PC-9 (cell line): ENCODE results near the gene CELF2. TPM values are rescaled to one million over a fixed set of nuclear protein-coding genes. Genes with fewer than 3 reads are reported as not detected.

Experiments used
- BruUV-seq: library from RNA; stranded (reverse); fragments of 400-500 nt; replicated peaks from 2 replicates; lab custom pipeline; 2021; lab: Mats Ljungman, UMichigan
- CTCF ChIA-PET: fragments of 300-600 bp; sonication (Branson Sonifier 250); formaldehyde crosslinking; loops from one replicate; lab custom pipeline; 2022; ENCODE audit warnings: antibody characterized with exemption; lab: Charles Lee
- POLR2A ChIA-PET: fragments of 300-600 bp; sonication (Branson Sonifier 250); formaldehyde crosslinking; loops from one replicate; lab custom pipeline; 2022; ENCODE audit warnings: antibody characterized with exemption; ENCODE audit not compliant: unreplicated experiment; lab: Charles Lee
- DNase-seq, 2 experiments: peaks; one replicate each; pipeline versions ENCODE4 v3.0.0 to v3.0.0-alpha.2; 2015 to 2022; ENCODE audit warnings: mixed read lengths in 1 of 2
- H2AFZ ChIP-seq: fragments of 200-600 bp; sonication (generic); 2 replicates; pipeline ENCODE4 v1.8.1; 2017; ENCODE audit warnings: antibody characterized with exemption
- H3F3A ChIP-seq: fragments of 200-600 bp; sonication (generic); 2 replicates; pipeline ENCODE4 v1.8.1; 2017; ENCODE audit warnings: antibody characterized with exemption, mild to moderate bottlenecking, low read depth; ENCODE audit not compliant: insufficient read depth
- H3K27ac ChIP-seq: fragments of 200-600 bp; sonication (generic); 2 replicates; pipeline ENCODE4 v1.6.1; 2016; ENCODE audit warnings: mixed run types
- H3K27me3 ChIP-seq: fragments of 200-600 bp; sonication (generic); 2 replicates; pipeline ENCODE4 v1.6.1; 2016; ENCODE audit warnings: low read depth, mixed run types; ENCODE audit not compliant: insufficient read depth
- H3K36me3 ChIP-seq: fragments of 200-600 bp; sonication (generic); 2 replicates; pipeline ENCODE4 v1.6.1; 2016; ENCODE audit warnings: low read depth, mixed run types
- H3K4me1 ChIP-seq: fragments of 200-600 bp; sonication (generic); replicated peaks from 2 replicates; pipeline ENCODE4 v1.6.1; 2016; ENCODE audit warnings: mixed run types; ENCODE audit not compliant: insufficient read depth
- H3K4me2 ChIP-seq: fragments of 200-600 bp; sonication (generic); 2 replicates; pipeline ENCODE4 v1.6.1; 2017; ENCODE audit warnings: mixed run types
- H3K4me3 ChIP-seq: fragments of 200-600 bp; sonication (generic); 2 replicates; pipeline ENCODE4 v1.6.1; 2016; ENCODE audit warnings: mixed run types
- H3K79me2 ChIP-seq: fragments of 200-600 bp; sonication (generic); 2 replicates; pipeline ENCODE4 v1.6.1; 2017; ENCODE audit warnings: low read depth, mixed run types
- H3K9me2 ChIP-seq: fragments of 200-600 bp; sonication (generic); 2 replicates; pipeline ENCODE4 v1.8.1; 2017; ENCODE audit warnings: mild to moderate bottlenecking; ENCODE audit not compliant: insufficient read depth
- H3K9me3 ChIP-seq: fragments of 200-600 bp; sonication (generic); 2 replicates; pipeline ENCODE4 v1.8.1; 2016; ENCODE audit warnings: low read depth; ENCODE audit not compliant: insufficient read depth
- H4K20me1 ChIP-seq: fragments of 200-600 bp; sonication (generic); 2 replicates; pipeline ENCODE4 v1.8.1; 2017; ENCODE audit not compliant: insufficient read depth
- CTCF ChIP-seq: fragments of 200-600 bp; sonication (generic); conservative IDR thresholded peaks from 2 replicates; pipeline ENCODE4 v1.6.1; 2017; ENCODE audit warnings: mixed run types, antibody characterized with exemption, mild to moderate bottlenecking, moderate library complexity
- EZH2 ChIP-seq: fragments of 200-600 bp; sonication (generic); IDR thresholded peaks from 2 replicates; pipeline ENCODE4 v1.8.0; 2017; ENCODE audit warnings: antibody characterized with exemption, low read depth
- intact Hi-C: fragments of 100-400 bp; cut with micrococcal nuclease; formaldehyde crosslinking; loops from one replicate; pipeline ENCODE4 v1.10.0; 2022; ENCODE audit not compliant: unreplicated experiment
- total RNA-seq: library from RNA; stranded (reverse); gene quantifications from 2 replicates; pipeline ENCODE4 v1.2.3, GENCODE V29; 2021

The CELF2 gene
- total RNA-seq, 1 experiment from 2014 or later, result not detected

- Histone ChIP-seq H4K20me1 (no peaks in the 10 kb centered on the region), H2AFZ (no peak overlapping the region), H3K4me2 (no peak overlapping the region), H3K9me2 (no peaks in the 10 kb centered on the region), H3F3A (no peaks in the 10 kb centered on the region), H3K36me3 (no peaks in the 10 kb centered on the region), H3K79me2 (no peaks in the 10 kb centered on the region), H3K4me1 (no peaks in the 10 kb centered on the region), H3K9me3 (no peaks in the 10 kb centered on the region), H3K27ac (no peak overlapping the region), H3K27me3 (peaks cover 43% of the 10 kb centered on the region), H3K4me3 (no peak overlapping the region)
- POLR2A ChIA-PET, result no interaction called here
- TF ChIP-seq EZH2, result no peak
- TF ChIP-seq CTCF, result no peak
- BruUV-seq, result no TSS peak
- intact Hi-C loops, result no loop called here
- CTCF ChIA-PET, result no interaction called here
- no peak for DNase-seq
Measured at GRCh38 chr10:11153766-11154165, 136.1 kb downstream of the CELF2 start.

GRCh38 chr10:11154333-11154732, 136.7 kb downstream of the CELF2 start:
- Histone ChIP-seq H4K20me1 (no peaks in the 10 kb centered on the region), H3K36me3 (no peaks in the 10 kb centered on the region), H3K9me3 (no peaks in the 10 kb centered on the region), H3K4me2 (no peak overlapping the region), H3K27ac (no peak overlapping the region), H3K4me3 (no peak overlapping the region), H3K79me2 (no peaks in the 10 kb centered on the region), H3F3A (no peaks in the 10 kb centered on the region), H3K9me2 (no peaks in the 10 kb centered on the region), H3K27me3 (peaks cover 38% of the 10 kb centered on the region), H3K4me1 (no peaks in the 10 kb centered on the region), H2AFZ (no peak overlapping the region)
- POLR2A ChIA-PET, result no interaction called here
- TF ChIP-seq EZH2 (no peak), CTCF (no peak)
- CTCF ChIA-PET, result no interaction called here
- DNase-seq, result no peak
- intact Hi-C loops, result no loop called here
- BruUV-seq, result no TSS peak

GRCh38 chr10:11154849-11155498, 137.3 kb downstream of the CELF2 start:
- POLR2A ChIA-PET, result no interaction called here
- BruUV-seq, result no TSS peak

More at GRCh38 chr10:11154849-11155498, 137.3 kb downstream of the CELF2 start:
- Histone ChIP-seq H4K20me1 (no peaks in the 10 kb centered on the region), H3K27me3 (peaks cover 37% of the 10 kb centered on the region), H2AFZ (no peak overlapping the region), H3F3A (no peaks in the 10 kb centered on the region), H3K4me1 (no peaks in the 10 kb centered on the region), H3K9me2 (no peaks in the 10 kb centered on the region), H3K9me3 (no peaks in the 10 kb centered on the region), H3K79me2 (no peaks in the 10 kb centered on the region), H3K36me3 (no peaks in the 10 kb centered on the region), H3K4me3 (no peak overlapping the region), H3K4me2 (no peak overlapping the region), H3K27ac (no peak overlapping the region)
- CTCF ChIA-PET, result no interaction called here
- intact Hi-C loops, result no loop called here
- no peak for TF ChIP-seq CTCF
- no peak for TF ChIP-seq EZH2
- DNase-seq, result no peak
